GM23338 (cell line): ENCODE results near the gene SULF2.

Experiments used
- CREB1 ChIP-seq: fragments of 250-450 bp; sonication (Bioruptor Pico); IDR thresholded peaks from 2 replicates; pipeline ENCODE4 v1.5.0; 2020; ENCODE audit warnings: low read depth, mild to moderate bottlenecking, moderate library complexity
- EZH2 ChIP-seq: fragments of 200-600 bp; sonication (generic); IDR thresholded peaks from one replicate; pipeline ENCODE4 v1.8.0; 2017; ENCODE audit warnings: antibody characterized with exemption, mild to moderate bottlenecking, low read depth; ENCODE audit not compliant: unreplicated experiment
- EZH2phosphoT487 ChIP-seq: fragments of 200-600 bp; sonication (generic); IDR thresholded peaks from one replicate; pipeline ENCODE4 v1.8.1; 2018; ENCODE audit warnings: antibody characterized with exemption; ENCODE audit not compliant: unreplicated experiment
- POLR2AphosphoS5 ChIP-seq: IDR thresholded peaks from 2 replicates; pipeline ENCODE4 v1.6.1; 2016; ENCODE audit warnings: antibody characterized with exemption, low read depth
- STAT1 ChIP-seq: IDR thresholded peaks from one replicate; pipeline ENCODE4 v1.6.1; 2016; ENCODE audit warnings: antibody characterized with exemption; ENCODE audit not compliant: unreplicated experiment
- TF ChIP-seq, protein P1 (sequence below), 2 experiments: fragments of 200-600 bp in 1 of 2; sonication (generic) in 1 of 2; conservative IDR thresholded peaks; 2 replicates each; pipeline versions ENCODE4 v1.5.1 to v1.6.1; 2016 to 2017; ENCODE audit warnings: antibody characterized with exemption in 2 of 2, low read depth in 2 of 2, mild to moderate bottlenecking in 2 of 2, moderate library complexity in 1 of 2
- TF ChIP-seq, protein P2 (sequence below): IDR thresholded peaks from 2 replicates; pipeline ENCODE4 v1.6.1; 2016; ENCODE audit warnings: antibody characterized with exemption
- TF ChIP-seq, protein P3 (sequence below): IDR thresholded peaks from one replicate; pipeline ENCODE4 v1.6.1; 2018; ENCODE audit warnings: antibody characterized with exemption; ENCODE audit not compliant: unreplicated experiment

GRCh38 chr20:47727909-47728361, 57.3 kb downstream of the SULF2 start:
- TF ChIP-seq, protein P1, sequence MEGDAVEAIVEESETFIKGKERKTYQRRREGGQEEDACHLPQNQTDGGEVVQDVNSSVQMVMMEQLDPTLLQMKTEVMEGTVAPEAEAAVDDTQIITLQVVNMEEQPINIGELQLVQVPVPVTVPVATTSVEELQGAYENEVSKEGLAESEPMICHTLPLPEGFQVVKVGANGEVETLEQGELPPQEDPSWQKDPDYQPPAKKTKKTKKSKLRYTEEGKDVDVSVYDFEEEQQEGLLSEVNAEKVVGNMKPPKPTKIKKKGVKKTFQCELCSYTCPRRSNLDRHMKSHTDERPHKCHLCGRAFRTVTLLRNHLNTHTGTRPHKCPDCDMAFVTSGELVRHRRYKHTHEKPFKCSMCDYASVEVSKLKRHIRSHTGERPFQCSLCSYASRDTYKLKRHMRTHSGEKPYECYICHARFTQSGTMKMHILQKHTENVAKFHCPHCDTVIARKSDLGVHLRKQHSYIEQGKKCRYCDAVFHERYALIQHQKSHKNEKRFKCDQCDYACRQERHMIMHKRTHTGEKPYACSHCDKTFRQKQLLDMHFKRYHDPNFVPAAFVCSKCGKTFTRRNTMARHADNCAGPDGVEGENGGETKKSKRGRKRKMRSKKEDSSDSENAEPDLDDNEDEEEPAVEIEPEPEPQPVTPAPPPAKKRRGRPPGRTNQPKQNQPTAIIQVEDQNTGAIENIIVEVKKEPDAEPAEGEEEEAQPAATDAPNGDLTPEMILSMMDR (conservative IDR thresholded peaks at IDR 0.05; ENCODE audit: low read depth in 2 of 2), result no peak
- TF ChIP-seq POLR2AphosphoS5, result no peak
- no peak for TF ChIP-seq EZH2
- TF ChIP-seq CREB1, result no peak
- TF ChIP-seq EZH2phosphoT487, result no peak
- TF ChIP-seq, protein P2, sequence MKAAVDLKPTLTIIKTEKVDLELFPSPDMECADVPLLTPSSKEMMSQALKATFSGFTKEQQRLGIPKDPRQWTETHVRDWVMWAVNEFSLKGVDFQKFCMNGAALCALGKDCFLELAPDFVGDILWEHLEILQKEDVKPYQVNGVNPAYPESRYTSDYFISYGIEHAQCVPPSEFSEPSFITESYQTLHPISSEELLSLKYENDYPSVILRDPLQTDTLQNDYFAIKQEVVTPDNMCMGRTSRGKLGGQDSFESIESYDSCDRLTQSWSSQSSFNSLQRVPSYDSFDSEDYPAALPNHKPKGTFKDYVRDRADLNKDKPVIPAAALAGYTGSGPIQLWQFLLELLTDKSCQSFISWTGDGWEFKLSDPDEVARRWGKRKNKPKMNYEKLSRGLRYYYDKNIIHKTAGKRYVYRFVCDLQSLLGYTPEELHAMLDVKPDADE, result no peak
- no peak for TF ChIP-seq STAT1
- TF ChIP-seq, protein P3, sequence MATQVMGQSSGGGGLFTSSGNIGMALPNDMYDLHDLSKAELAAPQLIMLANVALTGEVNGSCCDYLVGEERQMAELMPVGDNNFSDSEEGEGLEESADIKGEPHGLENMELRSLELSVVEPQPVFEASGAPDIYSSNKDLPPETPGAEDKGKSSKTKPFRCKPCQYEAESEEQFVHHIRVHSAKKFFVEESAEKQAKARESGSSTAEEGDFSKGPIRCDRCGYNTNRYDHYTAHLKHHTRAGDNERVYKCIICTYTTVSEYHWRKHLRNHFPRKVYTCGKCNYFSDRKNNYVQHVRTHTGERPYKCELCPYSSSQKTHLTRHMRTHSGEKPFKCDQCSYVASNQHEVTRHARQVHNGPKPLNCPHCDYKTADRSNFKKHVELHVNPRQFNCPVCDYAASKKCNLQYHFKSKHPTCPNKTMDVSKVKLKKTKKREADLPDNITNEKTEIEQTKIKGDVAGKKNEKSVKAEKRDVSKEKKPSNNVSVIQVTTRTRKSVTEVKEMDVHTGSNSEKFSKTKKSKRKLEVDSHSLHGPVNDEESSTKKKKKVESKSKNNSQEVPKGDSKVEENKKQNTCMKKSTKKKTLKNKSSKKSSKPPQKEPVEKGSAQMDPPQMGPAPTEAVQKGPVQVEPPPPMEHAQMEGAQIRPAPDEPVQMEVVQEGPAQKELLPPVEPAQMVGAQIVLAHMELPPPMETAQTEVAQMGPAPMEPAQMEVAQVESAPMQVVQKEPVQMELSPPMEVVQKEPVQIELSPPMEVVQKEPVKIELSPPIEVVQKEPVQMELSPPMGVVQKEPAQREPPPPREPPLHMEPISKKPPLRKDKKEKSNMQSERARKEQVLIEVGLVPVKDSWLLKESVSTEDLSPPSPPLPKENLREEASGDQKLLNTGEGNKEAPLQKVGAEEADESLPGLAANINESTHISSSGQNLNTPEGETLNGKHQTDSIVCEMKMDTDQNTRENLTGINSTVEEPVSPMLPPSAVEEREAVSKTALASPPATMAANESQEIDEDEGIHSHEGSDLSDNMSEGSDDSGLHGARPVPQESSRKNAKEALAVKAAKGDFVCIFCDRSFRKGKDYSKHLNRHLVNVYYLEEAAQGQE, result no peak
